Skeletal muscle satellite cell (primary cell): Measurements from ENCODE around the gene ZNF516.

Experiments used
- H3K27me3 ChIP-seq: 2 replicates; pipeline ENCODE4 v1.7.0; 2013; ENCODE audit warnings: low read length; ENCODE audit not compliant: control insufficient read depth, insufficient read depth
- H3K36me3 ChIP-seq: 2 replicates; pipeline ENCODE4 v1.7.0; 2013; ENCODE audit warnings: mild to moderate bottlenecking, control low read depth, low read length; ENCODE audit not compliant: insufficient read depth
- H3K4me1 ChIP-seq: 2 replicates; pipeline ENCODE4 v1.7.0; 2013; ENCODE audit warnings: low read length; ENCODE audit not compliant: control insufficient read depth, insufficient read depth
- H3K4me2 ChIP-seq: 2 replicates; pipeline ENCODE4 v1.7.0; 2013; ENCODE audit warnings: mild to moderate bottlenecking, low read length
- H3K4me3 ChIP-seq: 2 replicates; pipeline ENCODE4 v1.7.0; 2013; ENCODE audit warnings: low read length
- H3K9ac ChIP-seq: 2 replicates; pipeline ENCODE4 v1.7.0; 2013; ENCODE audit warnings: mild to moderate bottlenecking, low read depth, low read length, moderate library complexity
- H3K9me3 ChIP-seq: replicated peaks from 2 replicates; pipeline ENCODE4 v1.7.0; 2013; ENCODE audit warnings: mild to moderate bottlenecking, control low read depth, low read length

The ZNF516 gene

DNA sequence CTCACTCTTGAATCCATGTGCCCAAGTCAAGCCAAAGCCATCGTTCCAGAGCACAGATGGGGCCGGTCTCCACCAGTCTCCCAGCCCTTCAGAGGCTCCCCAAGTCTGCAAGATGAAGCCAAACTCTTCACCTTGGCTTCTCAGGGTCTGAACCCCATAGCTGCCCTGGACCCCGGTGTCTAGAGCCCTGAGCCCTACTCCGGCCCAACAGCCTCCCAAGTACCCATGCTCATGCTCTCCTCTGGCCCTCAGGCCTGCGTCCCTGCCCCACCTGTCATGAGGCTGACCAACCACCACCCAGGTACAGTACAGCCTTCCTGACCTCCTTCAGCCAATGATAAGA is 46.0 kb downstream of the ZNF516 start:
- Histone ChIP-seq H3K4me3 (no peak overlapping the region), H3K9me3 (no peaks in the 10 kb centered on the region), H3K36me3 (no peaks in the 10 kb centered on the region), H3K4me2 (no peak overlapping the region), H3K27me3 (no peaks in the 10 kb centered on the region), H3K4me1 (peaks cover 79% of the 10 kb centered on the region), H3K9ac (no peak overlapping the region)

GRCh38 chr18:76448256-76449110 is 46.6 kb downstream of the ZNF516 start:
- Histone ChIP-seq H3K4me2 (peak overlapping the region; percentile 26), H3K9me3 (no peaks in the 10 kb centered on the region), H3K4me3 (no peak overlapping the region), H3K27me3 (no peaks in the 10 kb centered on the region), H3K4me1 (peaks cover 80% of the 10 kb centered on the region), H3K9ac (no peak overlapping the region), H3K36me3 (no peaks in the 10 kb centered on the region)

GRCh38 chr18:76447258-76447890 is 47.7 kb downstream of the ZNF516 start:
- Histone ChIP-seq H3K9ac (no peak overlapping the region), H3K27me3 (no peaks in the 10 kb centered on the region), H3K36me3 (peaks cover 3% of the 10 kb centered on the region), H3K4me3 (no peak overlapping the region), H3K4me1 (peaks cover 76% of the 10 kb centered on the region), H3K9me3 (no peaks in the 10 kb centered on the region), H3K4me2 (no peak overlapping the region)

GRCh38 chr18:76446321-76447257 is 48.5 kb downstream of the ZNF516 start:
- Histone ChIP-seq H3K9ac (peak overlapping the region; percentile 78), H3K27me3 (no peaks in the 10 kb centered on the region), H3K36me3 (peaks cover 6% of the 10 kb centered on the region), H3K4me1 (peaks cover 68% of the 10 kb centered on the region), H3K4me3 (peak overlapping the region; percentile 41), H3K4me2 (peak overlapping the region; percentile 75), H3K9me3 (no peaks in the 10 kb centered on the region)

- peak overlapping the region; percentile 75 for H3K4me2 ChIP-seq
- peaks cover 63% of the 10 kb centered on the region for H3K4me1 ChIP-seq
- H3K27me3 ChIP-seq = no peaks in the 10 kb centered on the region
- H3K4me3 ChIP-seq = peak overlapping the region; percentile 41
- H3K36me3 ChIP-seq = peaks cover 11% of the 10 kb centered on the region
- H3K9ac ChIP-seq = peak overlapping the region; percentile 78
- H3K9me3 ChIP-seq = no peaks in the 10 kb centered on the region
Observed at GRCh38 chr18:76445741-76446232, 49.3 kb downstream of the ZNF516 start.

DNA sequence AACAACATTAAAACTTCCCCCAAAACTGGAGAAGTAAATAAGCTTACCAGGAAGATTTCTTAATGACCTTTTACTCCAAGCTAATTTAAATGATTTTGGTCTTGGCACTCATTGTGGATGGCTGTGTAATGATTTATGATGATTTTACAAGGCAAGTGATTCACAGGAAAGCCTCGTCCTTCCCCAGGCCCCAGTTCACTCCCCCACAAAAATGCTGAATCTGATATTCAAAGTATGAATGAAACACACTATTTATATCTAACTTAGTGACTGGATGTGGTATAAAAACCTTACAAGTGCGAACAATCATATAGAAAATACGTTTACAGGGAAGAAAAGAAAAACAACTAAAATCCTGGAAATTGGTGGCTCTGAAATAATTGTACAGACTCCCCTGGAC is 49.8 kb downstream of the ZNF516 start:
- no peaks in the 10 kb centered on the region for H3K27me3 ChIP-seq
- peak overlapping the region; percentile 78 for H3K9ac ChIP-seq
- peaks cover 16% of the 10 kb centered on the region for H3K36me3 ChIP-seq
- H3K9me3 ChIP-seq = no peaks in the 10 kb centered on the region
- peak overlapping the region; percentile 41 for H3K4me3 ChIP-seq
- H3K4me2 ChIP-seq = peak overlapping the region; percentile 75
- H3K4me1 ChIP-seq = peaks cover 58% of the 10 kb centered on the region

- no peak overlapping the region for H3K9ac ChIP-seq
- H3K9me3 ChIP-seq = no peaks in the 10 kb centered on the region
- H3K4me1 ChIP-seq = peaks cover 53% of the 10 kb centered on the region
- peak overlapping the region; percentile 75 for H3K4me2 ChIP-seq
- no peaks in the 10 kb centered on the region for H3K27me3 ChIP-seq
- no peak overlapping the region for H3K4me3 ChIP-seq
- H3K36me3 ChIP-seq = peaks cover 23% of the 10 kb centered on the region
Observed at GRCh38 chr18:76444446-76445105, 50.5 kb downstream of the ZNF516 start.

GRCh38 chr18:76443519-76444445 is 51.3 kb downstream of the ZNF516 start:
- no peak overlapping the region for H3K4me3 ChIP-seq
- H3K4me2 ChIP-seq = no peak overlapping the region
- no peaks in the 10 kb centered on the region for H3K9me3 ChIP-seq
- peaks cover 46% of the 10 kb centered on the region for H3K4me1 ChIP-seq
- no peak overlapping the region for H3K9ac ChIP-seq
- H3K27me3 ChIP-seq = no peaks in the 10 kb centered on the region
- peaks cover 23% of the 10 kb centered on the region for H3K36me3 ChIP-seq

- peaks cover 35% of the 10 kb centered on the region for H3K4me1 ChIP-seq
- H3K27me3 ChIP-seq = no peaks in the 10 kb centered on the region
- no peak overlapping the region for H3K4me3 ChIP-seq
- peaks cover 23% of the 10 kb centered on the region for H3K36me3 ChIP-seq
- no peak overlapping the region for H3K9ac ChIP-seq
- H3K9me3 ChIP-seq = no peaks in the 10 kb centered on the region
- H3K4me2 ChIP-seq = no peak overlapping the region
Observed at GRCh38 chr18:76442413-76443171, 52.5 kb downstream of the ZNF516 start.
